ENCODE results near the gene BTBD17.

BTBD17 gene

GRCh38 chr17:74372426-74372825 is 10.8 kb upstream of the BTBD17 start:
- Mint-ChIP-seq H3K27me3 (no peaks in the 10 kb centered on the region), H3K4me1 (peaks cover 19% of the 10 kb centered on the region), H3K27ac (no peak overlapping the region), H3K4me3 (no peak overlapping the region), H3K9me3 (no peaks in the 10 kb centered on the region)
- DNase-seq (no peak), ATAC-seq (no peak)

- Mint-ChIP-seq H3K27me3 (no peaks in the 10 kb centered on the region), H3K27ac (no peak overlapping the region), H3K4me3 (no peak overlapping the region), H3K9me3 (no peaks in the 10 kb centered on the region), H3K4me1 (peaks cover 19% of the 10 kb centered on the region)
- DNase-seq: no peak
- ATAC-seq: no peak
These were observed 10.0 kb upstream of the BTBD17 start for GRCh38 chr17:74371653-74372147.

GRCh38 chr17:74369665-74370490 is 8.2 kb upstream of the BTBD17 start:
- no peak overlapping the region for H3K27ac Mint-ChIP-seq
- no peak for ATAC-seq
- no peaks in the 10 kb centered on the region for H3K9me3 Mint-ChIP-seq
- H3K27me3 Mint-ChIP-seq: no peaks in the 10 kb centered on the region
- peak overlapping the region in 1 of 2 donors; percentile 68 for H3K4me3 Mint-ChIP-seq
- H3K4me1 Mint-ChIP-seq: peaks cover 19% of the 10 kb centered on the region
- no peak for DNase-seq

- H3K27ac Mint-ChIP-seq: no peak overlapping the region
- ATAC-seq (peak; percentile 62), DNase-seq (peak; percentile 33 to 38)
- H3K4me3 Mint-ChIP-seq: peak overlapping the region; percentile 38 to 68
- no peaks in the 10 kb centered on the region for H3K27me3 Mint-ChIP-seq
- H3K9me3 Mint-ChIP-seq: no peaks in the 10 kb centered on the region
- H3K4me1 Mint-ChIP-seq: peaks cover 19% of the 10 kb centered on the region
These were observed 7.6 kb upstream of the BTBD17 start for GRCh38 chr17:74369221-74369620.

GRCh38 chr17:74368341-74369081 is 6.8 kb upstream of the BTBD17 start:
- peak overlapping the region; percentile 38 to 68 for H3K4me3 Mint-ChIP-seq
- peak; percentile 73 for ATAC-seq

GRCh38 chr17:74367206-74367605 is 5.5 kb upstream of the BTBD17 start, which contains the start of gene GPR142:
GPR142 (plus strand) TSS chr17:74367506; CDS start chr17:74369541, 2,035 bp downstream.
- Mint-ChIP-seq H3K4me3 (no peak within 1 kb of the TSS), H3K9me3 (no peaks in the 10 kb centered on the region), H3K27me3 (peaks cover 4% of the 10 kb centered on the region), H3K27ac (no peak within 1 kb of the TSS), H3K4me1 (peaks cover 20% of the 10 kb centered on the region)
- no peak for DNase-seq
- ATAC-seq: no peak

More at GRCh38 chr17:74368341-74369081, 6.8 kb upstream of the BTBD17 start:
- Mint-ChIP-seq H3K27ac (no peak overlapping the region), H3K27me3 (no peaks in the 10 kb centered on the region), H3K4me1 (peaks cover 19% of the 10 kb centered on the region), H3K9me3 (no peaks in the 10 kb centered on the region)
- DNase-seq: peak; percentile 63 to 64

GRCh38 chr17:74362810-74363498 is 1.3 kb upstream of the BTBD17 start:
- Mint-ChIP-seq H3K27me3 (peaks cover 46% of the 10 kb centered on the region), H3K4me1 (peaks cover 14% of the 10 kb centered on the region), H3K27ac (no peak overlapping the region), H3K9me3 (no peaks in the 10 kb centered on the region), H3K4me3 (no peak overlapping the region)
- ATAC-seq (no peak), DNase-seq (no peak)

- H3K4me1 Mint-ChIP-seq: peaks cover 14% of the 10 kb centered on the region
- no peaks in the 10 kb centered on the region for H3K9me3 Mint-ChIP-seq
- DNase-seq (no peak), ATAC-seq (no peak)
- H3K27me3 Mint-ChIP-seq: peaks cover 55% of the 10 kb centered on the region
- no peak overlapping the region for H3K27ac Mint-ChIP-seq
- no peak overlapping the region for H3K4me3 Mint-ChIP-seq
These were observed 369 bp upstream of the BTBD17 start for GRCh38 chr17:74362069-74362405.

- no peak overlapping the region for H3K27ac Mint-ChIP-seq
- H3K4me1 Mint-ChIP-seq: peaks cover 14% of the 10 kb centered on the region
- ATAC-seq (no peak), DNase-seq (no peak)
- no peaks in the 10 kb centered on the region for H3K9me3 Mint-ChIP-seq
- H3K4me3 Mint-ChIP-seq: no peak overlapping the region
- H3K27me3 Mint-ChIP-seq: peaks cover 67% of the 10 kb centered on the region
These were observed 804 bp downstream of the BTBD17 start for GRCh38 chr17:74360899-74361229.

- DNase-seq (no peak), ATAC-seq (no peak)
- Mint-ChIP-seq H3K27ac (no peak overlapping the region), H3K4me3 (no peak overlapping the region), H3K9me3 (no peaks in the 10 kb centered on the region), H3K27me3 (peaks cover 77% of the 10 kb centered on the region), H3K4me1 (peaks cover 14% of the 10 kb centered on the region)
These were observed 1.8 kb downstream of the BTBD17 start for GRCh38 chr17:74359916-74360315.

GRCh38 chr17:74358697-74359096 is 3.0 kb downstream of the BTBD17 start:
- H3K27ac Mint-ChIP-seq: no peak overlapping the region
- no peak overlapping the region for H3K4me3 Mint-ChIP-seq
- ATAC-seq: no peak
- H3K27me3 Mint-ChIP-seq: peaks cover 89% of the 10 kb centered on the region
- no peaks in the 10 kb centered on the region for H3K9me3 Mint-ChIP-seq
- DNase-seq: no peak
- H3K4me1 Mint-ChIP-seq: peaks cover 22% of the 10 kb centered on the region

GRCh38 chr17:74357466-74357809 is 4.2 kb downstream of the BTBD17 start:
- Mint-ChIP-seq H3K4me1 (peaks cover 22% of the 10 kb centered on the region), H3K4me3 (no peak overlapping the region), H3K27me3 (peaks cover 100% of the 10 kb centered on the region), H3K9me3 (no peaks in the 10 kb centered on the region), H3K27ac (no peak overlapping the region)
- no peak for ATAC-seq
- no peak for DNase-seq

GRCh38 chr17:74356646-74357465 is 4.8 kb downstream of the BTBD17 start:
- Mint-ChIP-seq H3K4me3 (peak overlapping the region in 1 of 2 donors; percentile 59), H3K27me3 (peaks cover 100% of the 10 kb centered on the region)

GRCh38 chr17:74355065-74355464 is 6.6 kb downstream of the BTBD17 start:
- peaks cover 97% of the 10 kb centered on the region for H3K27me3 Mint-ChIP-seq

More at GRCh38 chr17:74356646-74357465, 4.8 kb downstream of the BTBD17 start:
- H3K27ac Mint-ChIP-seq: no peak overlapping the region
- H3K4me1 Mint-ChIP-seq: peaks cover 21% of the 10 kb centered on the region
- H3K9me3 Mint-ChIP-seq: no peaks in the 10 kb centered on the region
- DNase-seq: peak in 1 of 2 donors; percentile 23
- peak; percentile 18 for ATAC-seq

GRCh38 chr17:74354561-74354960 is 7.1 kb downstream of the BTBD17 start:
- Mint-ChIP-seq H3K27me3 (peaks cover 97% of the 10 kb centered on the region), H3K27ac (no peak overlapping the region), H3K4me3 (no peak overlapping the region), H3K4me1 (peaks cover 13% of the 10 kb centered on the region), H3K9me3 (no peaks in the 10 kb centered on the region)
- DNase-seq: no peak
- peak; percentile 40 for ATAC-seq

More at GRCh38 chr17:74355065-74355464, 6.6 kb downstream of the BTBD17 start:
- Mint-ChIP-seq H3K9me3 (no peaks in the 10 kb centered on the region), H3K4me1 (peaks cover 13% of the 10 kb centered on the region), H3K4me3 (no peak overlapping the region), H3K27ac (no peak overlapping the region)
- DNase-seq (no peak), ATAC-seq (no peak)

Measured in stimulated activated naive CD8-positive, alpha-beta T cell treated with anti-CD3 and anti-CD28 coated beads, Interleukin-15, amount 100 ng/mL, for 72 hours (primary cell).